Kidney capillary endothelial cell (primary cell): ENCODE measurements around the gene MAPK1IP1L.
"Not testable (repeated sequence)": the region's sequence is repeated elsewhere in the genome, so short reads cannot be mapped to it uniquely, and the experiment has no call there.

ENCODE experiments used
- DNase-seq: peaks from one replicate; pipeline ENCODE4 v3.0.0-alpha.2; 2018; ENCODE audit warnings: low spot score

Gene MAPK1IP1L

DNA sequence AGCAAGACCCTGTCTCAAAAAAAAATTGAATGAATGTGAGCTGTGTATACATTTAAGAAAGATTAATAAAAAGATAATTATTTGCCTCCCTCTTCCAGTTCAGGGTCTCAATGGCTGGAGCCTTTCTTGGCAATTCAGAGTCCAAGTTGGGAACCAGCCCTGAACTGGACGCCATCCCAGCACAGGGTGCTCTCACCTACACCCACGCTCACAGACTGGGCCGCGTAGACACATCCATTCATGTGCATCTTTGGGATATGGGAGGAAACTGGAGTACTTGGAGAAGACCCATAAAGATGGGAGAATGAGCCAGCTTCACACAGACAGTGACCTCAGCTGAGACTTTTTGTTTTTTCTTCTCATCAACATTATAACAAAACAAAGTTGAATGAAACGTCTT is 6.5 kb downstream of the MAPK1IP1L start:
- DNase-seq, result no peak

DNA sequence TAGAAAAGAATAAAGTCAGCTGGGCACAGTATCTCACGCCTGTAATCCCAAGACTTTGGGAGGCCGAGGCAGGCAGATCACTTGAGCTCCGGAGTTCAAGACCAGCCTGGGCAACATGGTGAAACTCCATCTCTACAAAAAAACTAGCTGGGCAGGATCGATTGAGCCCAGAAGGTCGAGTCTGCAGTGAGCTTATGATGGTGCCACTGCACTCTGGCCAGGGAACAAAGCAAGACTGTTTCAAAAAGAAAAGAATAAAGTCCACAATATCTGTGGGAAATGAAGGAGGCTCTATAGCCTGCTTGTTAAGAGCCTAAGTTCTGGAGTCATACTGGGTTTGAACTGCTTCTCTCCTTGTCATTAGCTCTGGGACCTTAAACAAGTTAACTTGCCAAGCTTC is 7.9 kb downstream of the MAPK1IP1L start:
- DNase-seq, result no peak

DNA sequence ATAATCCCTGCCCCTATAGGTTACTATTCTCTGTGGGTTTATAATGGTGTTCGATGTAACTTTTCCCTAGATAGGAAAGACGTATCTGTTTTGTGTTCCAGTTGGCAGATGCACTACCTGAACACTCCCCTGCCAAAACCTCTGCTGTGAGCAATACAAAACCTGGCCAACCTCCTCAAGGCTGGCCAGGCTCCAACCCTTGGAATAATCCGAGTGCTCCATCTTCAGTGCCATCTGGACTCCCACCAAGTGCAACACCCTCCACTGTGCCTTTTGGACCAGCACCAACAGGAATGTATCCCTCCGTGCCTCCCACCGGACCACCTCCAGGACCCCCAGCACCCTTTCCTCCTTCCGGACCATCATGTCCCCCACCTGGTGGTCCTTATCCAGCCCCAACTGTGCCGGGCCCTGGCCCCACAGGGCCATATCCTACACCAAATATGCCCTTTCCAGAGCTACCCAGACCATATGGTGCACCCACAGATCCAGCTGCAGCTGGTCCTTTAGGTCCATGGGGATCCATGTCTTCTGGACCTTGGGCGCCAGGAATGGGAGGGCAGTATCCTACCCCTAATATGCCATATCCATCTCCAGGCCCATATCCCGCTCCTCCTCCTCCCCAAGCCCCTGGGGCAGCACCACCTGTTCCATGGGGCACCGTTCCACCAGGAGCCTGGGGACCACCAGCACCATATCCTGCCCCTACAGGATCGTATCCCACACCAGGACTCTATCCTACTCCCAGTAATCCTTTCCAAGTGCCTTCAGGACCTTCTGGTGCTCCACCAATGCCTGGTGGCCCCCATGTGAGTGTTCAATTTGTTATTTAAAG is 11.3 kb downstream of the MAPK1IP1L start:
- no peak for DNase-seq

- DNase-seq, result not testable (repeated sequence)
Measured at GRCh38 chr14:55064896-55065295, 13.4 kb downstream of the MAPK1IP1L start.

- no peak for DNase-seq
Measured at GRCh38 chr14:55065411-55065810, 14.0 kb downstream of the MAPK1IP1L start.

- no peak for DNase-seq
Measured at GRCh38 chr14:55066223-55066622, 14.8 kb downstream of the MAPK1IP1L start.

GRCh38 chr14:55070981-55071411 is 19.5 kb downstream of the MAPK1IP1L start:
- DNase-seq, result no peak

DNA sequence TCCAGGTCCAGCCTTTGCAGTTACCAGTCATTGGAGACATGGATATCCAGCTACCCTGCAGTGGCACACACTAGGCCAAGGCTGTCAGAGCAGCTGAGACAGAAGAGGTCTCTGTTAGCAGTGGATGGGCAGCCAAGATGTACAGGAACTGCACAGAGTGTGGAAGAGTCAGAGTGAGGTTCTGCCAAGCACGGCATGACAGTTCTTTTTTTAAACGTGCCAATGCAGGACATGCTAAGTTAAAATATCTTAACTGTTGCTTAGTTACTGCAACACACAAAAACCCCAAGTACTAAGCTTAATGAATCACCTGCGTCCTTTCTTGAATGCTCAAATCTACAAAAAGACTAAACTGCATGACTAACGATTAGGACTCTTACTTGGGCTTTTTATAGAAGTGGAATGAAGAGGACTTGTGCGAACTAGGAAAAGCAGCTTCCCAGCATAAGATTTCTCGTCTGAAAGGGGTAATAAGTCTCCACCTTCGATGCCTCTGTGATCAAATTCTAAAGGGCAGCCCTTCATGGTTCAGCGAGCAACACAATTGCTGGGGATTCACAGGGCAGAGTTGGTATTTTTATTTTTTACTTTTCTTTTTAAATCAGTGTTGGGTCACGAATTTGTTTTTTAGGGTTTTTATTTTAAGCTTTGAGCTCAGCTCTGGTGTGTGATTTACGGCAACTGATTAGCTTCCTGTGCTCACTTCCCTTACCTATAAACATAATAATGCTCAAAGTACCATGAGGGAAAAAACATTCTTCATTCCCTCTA is 20.6 kb downstream of the MAPK1IP1L start:
- DNase-seq, result peak; percentile 52

DNA sequence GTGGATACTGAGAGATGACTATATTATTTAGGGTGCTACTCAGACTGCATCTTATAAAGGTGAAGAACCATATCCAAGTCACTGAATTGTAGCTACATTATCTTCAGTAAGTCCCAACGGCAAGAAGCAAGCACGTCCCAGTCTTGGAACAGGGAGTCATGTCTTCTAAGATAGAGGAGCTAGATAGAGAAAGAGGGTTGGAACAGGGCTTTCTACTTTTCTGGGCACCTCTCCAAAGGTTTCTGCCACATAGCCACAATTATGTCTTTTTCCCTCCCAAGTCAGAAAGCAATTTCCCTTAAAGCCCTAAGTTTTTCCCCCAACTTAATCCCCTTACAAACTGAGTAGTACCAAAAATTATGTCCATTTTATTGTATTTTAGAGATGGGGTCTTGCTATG is 22.4 kb downstream of the MAPK1IP1L start:
- no peak for DNase-seq

DNA sequence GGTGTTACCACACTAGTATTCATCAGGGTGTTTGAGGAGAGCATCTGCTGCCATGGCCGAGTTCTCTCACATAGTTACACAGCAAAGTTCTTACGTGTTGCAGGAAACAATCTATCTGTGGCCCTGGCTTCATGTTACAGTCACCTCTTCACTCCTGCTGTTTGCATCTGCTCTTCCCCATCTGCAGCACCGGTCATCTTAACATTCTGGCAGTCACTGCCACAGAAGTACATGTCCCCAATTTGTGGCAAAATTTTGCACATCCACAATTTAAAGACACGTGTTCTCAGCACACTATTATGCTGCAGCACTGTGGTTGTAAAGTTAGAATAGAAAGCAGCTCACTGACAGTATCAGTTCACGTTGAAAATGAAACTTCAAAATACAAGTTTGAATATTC is 23.2 kb downstream of the MAPK1IP1L start:
- DNase-seq, result no peak

- DNase-seq, result no peak
Measured at GRCh38 chr14:55075628-55076175, 24.3 kb downstream of the MAPK1IP1L start.

DNA sequence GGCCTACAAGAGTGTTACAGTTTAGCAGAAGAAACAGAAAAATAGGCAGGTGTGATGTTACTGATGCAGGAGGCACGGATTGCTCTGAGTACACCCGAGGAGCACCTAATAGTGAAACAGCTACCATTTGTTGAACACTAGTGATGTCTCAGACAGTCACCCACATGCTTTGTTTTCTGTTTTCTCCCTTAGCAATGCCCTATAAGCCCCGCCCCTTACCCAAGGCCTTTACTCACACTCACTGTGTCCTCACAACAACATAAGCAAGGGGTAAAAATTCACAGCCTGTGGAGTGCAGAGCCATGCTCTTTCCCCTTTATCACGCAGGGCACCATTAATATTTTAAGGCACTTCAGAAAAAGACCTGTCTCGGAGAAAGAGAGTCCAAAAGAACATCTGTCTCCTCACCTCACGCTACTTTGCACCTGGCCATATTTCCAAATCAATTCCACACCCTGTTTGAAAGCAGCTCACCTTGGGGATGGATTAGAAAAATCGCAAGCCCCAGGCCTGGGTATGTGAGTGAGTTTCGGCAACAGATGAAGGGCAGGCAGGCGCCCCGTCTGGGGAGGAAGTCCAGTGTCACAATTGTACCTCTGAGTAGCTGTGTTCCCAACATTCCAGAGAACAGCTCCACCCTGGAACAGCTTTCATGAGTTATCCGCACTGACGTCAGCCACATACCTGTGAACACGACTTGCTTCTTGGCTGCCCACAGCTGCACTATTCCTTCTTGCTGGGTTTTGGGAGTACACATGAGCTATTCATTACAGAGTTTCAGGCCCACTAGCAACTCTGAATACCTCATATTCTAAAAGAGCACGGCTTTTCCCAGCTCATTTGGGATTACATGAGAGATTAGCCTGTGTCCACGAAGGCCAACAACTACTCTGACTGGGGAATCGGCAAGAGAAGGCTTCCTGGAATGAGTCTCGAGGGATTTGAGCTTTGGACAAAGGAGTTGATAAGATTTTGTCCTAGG is 26.0 kb downstream of the MAPK1IP1L start:
- no peak for DNase-seq

DNA sequence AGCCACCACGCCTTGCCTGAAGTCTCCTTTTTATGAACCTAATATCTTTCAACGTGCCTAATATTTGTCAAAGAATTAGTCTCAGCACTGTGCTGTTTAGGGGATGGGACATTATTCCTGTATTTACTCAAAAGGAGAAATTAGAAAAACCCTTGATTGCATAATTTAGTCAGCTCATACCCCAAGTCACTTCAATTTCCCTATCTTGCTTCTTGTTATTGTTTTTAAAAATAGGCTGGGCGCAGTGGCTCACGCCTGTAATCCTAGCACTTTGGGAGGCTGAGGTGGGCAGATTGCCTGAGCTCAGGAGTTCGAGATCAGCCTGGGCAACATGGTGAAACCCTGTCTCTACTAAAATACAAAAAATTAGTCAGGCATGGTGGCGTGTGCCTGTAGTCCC is 28.5 kb downstream of the MAPK1IP1L start:
- DNase-seq, result not testable (repeated sequence)

- DNase-seq, result no peak
Measured at GRCh38 chr14:55084401-55085059, 33.1 kb downstream of the MAPK1IP1L start.

GRCh38 chr14:55085060-55085660 is 33.7 kb downstream of the MAPK1IP1L start:
- no peak for DNase-seq

DNA sequence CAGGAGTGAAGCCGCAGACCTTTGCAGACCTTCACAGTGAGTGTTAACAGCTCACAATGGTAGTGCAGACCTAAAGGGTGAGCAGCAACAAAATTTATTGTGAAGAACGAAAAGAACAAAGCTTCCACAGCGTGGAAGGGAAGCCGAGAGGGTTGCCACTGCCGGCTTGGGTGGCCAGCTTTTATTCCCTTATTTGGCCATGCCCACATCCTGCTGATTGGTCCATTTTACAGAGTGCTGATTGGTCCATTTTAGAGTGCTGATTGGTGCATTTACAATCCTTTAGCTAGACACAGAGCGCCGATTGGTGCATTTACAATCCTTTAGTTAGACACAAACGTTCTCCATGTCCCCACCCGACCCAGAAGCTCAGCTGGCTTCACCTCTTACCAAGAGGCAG is 35.5 kb downstream of the MAPK1IP1L start:
- no peak for DNase-seq

GRCh38 chr14:55088356-55088755 is 36.9 kb downstream of the MAPK1IP1L start:
- no peak for DNase-seq

DNA sequence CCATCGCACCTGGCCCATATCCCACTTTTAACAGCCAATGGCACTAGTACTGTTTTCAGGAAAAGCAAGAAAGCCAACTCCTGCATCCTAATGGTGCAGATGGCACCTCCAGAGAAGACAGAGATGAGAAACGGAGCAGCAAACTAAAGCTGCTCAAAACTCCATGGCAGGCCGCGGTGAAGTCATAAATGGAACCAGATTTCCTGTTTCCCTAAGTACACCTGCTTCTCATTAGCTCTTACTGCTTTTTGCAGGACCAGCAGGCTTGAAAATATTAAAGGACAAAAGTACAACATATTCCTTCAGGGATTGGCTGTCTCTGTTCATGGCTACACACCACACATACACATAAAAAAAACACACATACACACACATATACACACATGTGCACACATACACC is 40.9 kb downstream of the MAPK1IP1L start:
- DNase-seq, result no peak

DNA sequence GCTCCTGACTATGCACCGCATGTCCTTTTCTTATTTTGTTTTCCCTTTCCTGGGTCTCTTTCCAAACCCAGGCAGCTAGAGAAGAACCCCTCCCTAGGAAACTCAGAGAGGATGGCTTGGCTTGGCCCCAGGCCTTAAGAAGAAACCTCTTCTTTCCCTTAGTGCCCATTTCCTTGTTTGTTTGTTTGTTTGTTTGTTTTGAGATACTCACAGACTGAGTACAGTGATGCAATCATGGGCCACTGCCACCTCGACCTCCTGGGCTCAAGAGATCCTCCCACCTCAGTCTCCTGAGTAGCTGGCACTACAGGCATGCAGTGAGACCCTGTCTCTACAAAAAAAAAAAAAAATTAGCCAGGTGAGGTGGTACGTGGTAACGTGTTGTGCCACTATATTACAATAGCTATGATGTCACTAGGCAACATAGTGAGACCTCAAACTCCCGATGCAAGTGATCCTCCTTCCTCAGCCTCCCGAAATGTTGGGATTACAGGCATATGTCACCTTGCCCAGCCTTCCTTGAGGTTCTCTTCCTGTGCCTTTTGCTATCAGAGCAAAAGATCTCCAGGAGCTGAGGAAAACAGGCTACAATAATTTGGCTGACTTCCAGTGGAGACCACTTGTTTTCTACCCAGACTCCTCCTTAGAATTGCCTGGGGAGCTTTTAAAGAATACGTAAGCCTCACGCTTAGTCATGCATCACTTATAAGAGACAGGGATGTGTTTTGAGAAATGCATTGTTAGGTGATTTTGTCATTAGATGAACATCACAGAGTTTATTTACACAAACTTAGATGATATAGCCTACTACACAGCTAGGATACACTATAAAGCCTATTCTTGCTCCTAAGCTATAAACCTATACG is 43.1 kb downstream of the MAPK1IP1L start:
- DNase-seq, result no peak
